Right lobe of liver (tissue), 6 donors: ENCODE data around the gene PM20D1. TPM values are rescaled to one million over a fixed set of nuclear protein-coding genes. Genes with fewer than 3 reads are reported as not detected.
A peak's percentile ranks its signal among the peaks of the same experiment; 100 is the strongest.

Experiments used
- ATAC-seq, 4 donors: fragments of 200-7000 bp; cut with Tn5 transposase; one replicate each; pipeline ENCODE4 v1.9.1; 2020; ENCODE audit warnings: mild to moderate bottlenecking in 4 of 4, moderate library complexity in 4 of 4
- DNase-seq, 3 donors: peaks; one replicate each; pipeline ENCODE4 v3.0.0-alpha.2; 2020
- H3K27ac ChIP-seq, 3 donors: fragments of 200-600 bp; one replicate each; pipeline ENCODE4 v1.8.0; 2022
- H3K27me3 ChIP-seq, 2 donors: fragments of 200-600 bp; one replicate each; pipeline ENCODE4 v1.8.0; 2022
- H3K36me3 ChIP-seq, 4 donors: fragments of 200-600 bp; sonication (generic) in 1 of 4; one replicate each; pipeline versions ENCODE4 v1.5.1 to v1.8.0; 2017 to 2022; ENCODE audit warnings: control low read depth in 1 of 4
- H3K4me1 ChIP-seq, 4 donors: fragments of 200-600 bp; sonication (generic) in 1 of 4; one replicate each; pipeline versions ENCODE4 v1.5.1 to v1.8.0; 2017 to 2022; ENCODE audit warnings: control low read depth in 1 of 4
- H3K4me3 ChIP-seq, 3 donors: fragments of 200-600 bp; one replicate each; pipeline ENCODE4 v1.8.0; 2022
- H3K9me3 ChIP-seq, 4 donors: fragments of 200-600 bp; sonication (generic) in 1 of 4; one replicate each; pipeline versions ENCODE4 v1.5.1 to v1.8.0; 2017 to 2022; ENCODE audit warnings: control low read depth in 1 of 4
- CTCF ChIP-seq, 4 donors: fragments of 200-600 bp in 3 of 4; fragments of 450-650 bp in 1 of 4; IDR thresholded peaks; one replicate each; pipeline versions ENCODE4 v1.5.1 to v1.8.0; 2016 to 2022; ENCODE audit warnings: antibody characterized with exemption in 4 of 4, mild to moderate bottlenecking in 2 of 4
- POLR2A ChIP-seq: fragments of 450-650 bp; IDR thresholded peaks from one replicate; pipeline ENCODE4 v1.6.1; 2017; ENCODE audit warnings: antibody characterized with exemption, mild to moderate bottlenecking
- WGBS: methylation state at CpG from one replicate; pipeline ENCODE4 v1.1.6; 2018; ENCODE audit warnings: low coverage, low lambda C conversion rate; ENCODE audit not compliant: insufficient coverage; ENCODE audit errors: missing lambda C conversion rate; 5-methylcytosine and 5-hydroxymethylcytosine counted together
- intact Hi-C, 2 donors: fragments of 100-400 bp; cut with DNase I; formaldehyde crosslinking; loops; one replicate each; pipeline versions ENCODE4 v1.11.2 to v1.14.1; 2022
- total RNA-seq, 6 experiments: library from RNA; depleted of rRNA in 2 of 6; stranded (reverse); fragments of >200 nt in 2 of 6; fragmentation: NEBNext Ultra II Directional in 3 of 6; extraction: Animal tissue kit (Norgen Biotek cat#: 25700) in 3 of 6; gene quantifications; one replicate each; pipeline versions ENCODE4 v1.1.0 to v1.2.4, GENCODE V29; 2016 to 2023
- donor health status: DM: no; HTN: yes; CAD: no.
- donor health status: DM: no; HTN: no; CAD: no.
- donor health status: DM: no; HTN: no; CAD: no.
- donor health status: DM: no; HTN: yes; CAD: no.
- donor health status: DM: no; HTN: yes; CAD: no.

PM20D1 gene
- total RNA-seq, 6 experiments from 2014 or later, result 0.12 to 0.42 (median 0.15) TPM; not detected in 2

DNA sequence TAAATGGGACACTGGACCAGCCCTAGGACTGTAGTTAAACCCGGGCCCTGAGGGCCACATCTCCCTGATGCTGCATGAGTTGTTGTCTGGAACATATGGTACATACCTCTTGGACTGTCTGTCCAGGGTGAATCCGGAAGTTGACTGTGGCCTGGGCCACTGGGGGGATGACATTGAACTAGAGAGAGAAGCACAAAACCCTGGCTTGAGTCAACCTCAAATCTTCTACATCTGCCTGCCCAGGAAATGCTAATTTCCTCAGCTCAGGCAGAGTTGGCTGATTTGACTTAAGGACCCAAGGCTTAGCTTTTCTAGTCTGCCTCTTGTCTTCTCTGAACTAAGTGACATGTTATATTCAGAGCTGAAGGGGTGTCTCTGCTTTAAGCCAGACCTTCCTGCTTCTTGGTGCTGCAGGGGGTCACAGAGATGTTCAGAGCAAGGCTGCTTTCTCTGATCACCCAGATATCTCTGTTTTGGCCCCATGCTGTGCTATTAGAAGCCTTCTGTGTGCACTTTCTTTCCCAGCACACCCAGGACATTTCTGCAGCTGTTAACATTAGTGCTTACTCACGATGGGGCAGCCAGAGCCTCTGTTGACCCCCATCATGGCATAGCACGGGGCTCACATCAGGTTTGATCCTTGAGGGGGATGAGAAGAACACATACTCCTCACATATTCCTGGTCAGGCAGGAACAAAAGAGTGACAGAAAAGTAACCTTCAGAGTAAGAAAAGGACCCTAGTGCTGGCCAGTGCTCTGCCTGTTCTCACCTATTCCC is 9.6 kb downstream of the PM20D1 start:
- Histone ChIP-seq H3K36me3 (no peaks in the 10 kb centered on the region), H3K4me1 (peaks cover 0 to 12% (median 6%) of the 10 kb centered on the region in 4 donors), H3K27me3 (no peaks in the 10 kb centered on the region), H3K4me3 (no peak overlapping the region), H3K9me3 (no peaks in the 10 kb centered on the region), H3K27ac (no peak overlapping the region)
- DNase-seq (no peak), ATAC-seq (no peak)
- intact Hi-C loops, result no loop called here
- TF ChIP-seq CTCF (IDR thresholded peaks at IDR 0.05) (no peak), POLR2A (no peak)
- WGBS, result 75% methylated on average over 3 of the region's 4 CpGs

GRCh38 chr1:205837382-205837970 is 12.5 kb downstream of the PM20D1 start:
- H3K27me3 ChIP-seq, result no peaks in the 10 kb centered on the region
- H3K36me3 ChIP-seq, result no peaks in the 10 kb centered on the region
- H3K27ac ChIP-seq, result no peak overlapping the region
- H3K4me3 ChIP-seq, result no peak overlapping the region
- peaks cover 0 to under 1% (median under 1%) of the 10 kb centered on the region in 4 donors for H3K4me1 ChIP-seq
- TF ChIP-seq POLR2A (no peak), CTCF (IDR thresholded peaks at IDR 0.05) (no peak)
- 70% methylated on average over 5 of the region's 7 CpGs for whole genome bisulfite sequencing
- intact Hi-C loops, result no loop called here
- no peak for DNase-seq
- no peak for ATAC-seq
- no peaks in the 10 kb centered on the region for H3K9me3 ChIP-seq

DNA sequence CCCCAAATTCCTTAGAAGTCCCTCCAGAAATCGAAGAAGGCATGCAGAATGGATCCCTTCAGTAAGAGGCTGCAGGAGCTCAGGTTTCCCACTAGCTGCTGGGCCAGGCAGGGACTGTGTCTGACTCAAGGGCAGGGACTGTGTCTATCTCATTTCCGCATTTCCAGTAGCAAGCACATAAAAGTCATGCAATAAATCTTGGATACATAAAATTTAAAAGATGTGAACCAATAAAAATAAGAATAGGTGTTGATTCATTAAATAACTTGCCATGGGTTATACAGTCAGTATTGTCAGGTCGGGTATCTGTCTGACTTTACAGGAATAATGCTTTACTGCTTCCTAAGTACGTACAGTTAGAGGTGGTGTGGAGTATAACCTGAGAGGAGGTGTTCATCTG is 15.2 kb downstream of the PM20D1 start:
- Histone ChIP-seq H3K27me3 (no peaks in the 10 kb centered on the region), H3K9me3 (no peaks in the 10 kb centered on the region), H3K4me1 (no peaks in the 10 kb centered on the region), H3K27ac (no peak overlapping the region), H3K36me3 (no peaks in the 10 kb centered on the region), H3K4me3 (no peak overlapping the region)
- TF ChIP-seq CTCF (IDR thresholded peaks at IDR 0.05) (no peak), POLR2A (no peak)
- intact Hi-C loops, result no loop called here
- ATAC-seq (no peak), DNase-seq (no peak)
- WGBS, result 72% methylated on average over 4 of the region's 4 CpGs

- Histone ChIP-seq H3K4me1 (no peaks in the 10 kb centered on the region), H3K4me3 (no peak overlapping the region), H3K27ac (no peak overlapping the region), H3K36me3 (no peaks in the 10 kb centered on the region), H3K27me3 (no peaks in the 10 kb centered on the region), H3K9me3 (no peaks in the 10 kb centered on the region)
- intact Hi-C loops, result no loop called here
- WGBS, result 17% methylated on average over 1 of the region's 6 CpGs
- TF ChIP-seq POLR2A (no peak), CTCF (IDR thresholded peaks at IDR 0.05) (no peak)
- no peak for DNase-seq
- peak; percentile 40 to 82 (median 70) for ATAC-seq
Observed at GRCh38 chr1:205832326-205832751, 17.6 kb downstream of the PM20D1 start.
